Effector memory CD4-positive, alpha-beta T cell (primary cell): ENCODE results near the gene PTPRN2.
"Not testable (repeated sequence)": the region's sequence is repeated elsewhere in the genome, so short reads cannot be mapped to it uniquely, and the experiment has no call there.

Source experiments
- DNase-seq, 3 donors: peaks; one replicate each; pipeline ENCODE4 v3.0.0-alpha.2; 2020
- H3K27ac ChIP-seq: 2 replicates; pipeline ENCODE4 v1.7.0; 2013; ENCODE audit warnings: mild to moderate bottlenecking, low read length, moderate library complexity; ENCODE audit not compliant: insufficient read depth, poor library complexity, severe bottlenecking
- H3K27me3 ChIP-seq: replicated peaks from 2 replicates; pipeline ENCODE4 v1.7.0; 2013; ENCODE audit warnings: mild to moderate bottlenecking, low read length; ENCODE audit not compliant: insufficient read depth, control insufficient read depth, poor library complexity, severe bottlenecking
- H3K36me3 ChIP-seq: 2 replicates; pipeline ENCODE4 v1.7.0; 2013; ENCODE audit warnings: mild to moderate bottlenecking, low read length, moderate library complexity; ENCODE audit not compliant: control insufficient read depth, insufficient read depth
- H3K4me1 ChIP-seq: 2 replicates; pipeline ENCODE4 v1.7.0; 2013; ENCODE audit warnings: low read length, mild to moderate bottlenecking; ENCODE audit not compliant: control insufficient read depth, insufficient read depth, poor library complexity, severe bottlenecking
- H3K4me3 ChIP-seq: 2 replicates; pipeline ENCODE4 v1.7.0; 2013; ENCODE audit warnings: low read length, low read depth, mild to moderate bottlenecking; ENCODE audit not compliant: insufficient read depth, poor library complexity, severe bottlenecking
- H3K9me3 ChIP-seq: 2 replicates; pipeline ENCODE4 v1.7.0; 2013; ENCODE audit warnings: mild to moderate bottlenecking, low read length, moderate library complexity; ENCODE audit not compliant: control insufficient read depth

PTPRN2 gene

GRCh38 chr7:157903710-157904109 is 683.9 kb downstream of the PTPRN2 start:
- Histone ChIP-seq H3K27me3 (no peaks in the 10 kb centered on the region), H3K9me3 (no peaks in the 10 kb centered on the region), H3K4me3 (no peak overlapping the region), H3K36me3 (no peaks in the 10 kb centered on the region), H3K4me1 (peaks cover 3% of the 10 kb centered on the region), H3K27ac (no peak overlapping the region)
- DNase-seq, result no peak

- Histone ChIP-seq H3K27ac (no peak overlapping the region), H3K36me3 (no peaks in the 10 kb centered on the region), H3K4me1 (peaks cover 3% of the 10 kb centered on the region), H3K4me3 (no peak overlapping the region), H3K27me3 (no peaks in the 10 kb centered on the region), H3K9me3 (no peaks in the 10 kb centered on the region)
- DNase-seq, result no peak
Observed at GRCh38 chr7:157903296-157903695, 684.3 kb downstream of the PTPRN2 start.

- not testable (repeated sequence) for H3K36me3 ChIP-seq, H3K4me1 ChIP-seq, H3K27me3 ChIP-seq, H3K9me3 ChIP-seq, H3K4me3 ChIP-seq, DNase-seq, H3K27ac ChIP-seq
Observed at GRCh38 chr7:157901816-157902610, 685.6 kb downstream of the PTPRN2 start.

GRCh38 chr7:157901166-157901565 is 686.5 kb downstream of the PTPRN2 start:
- DNase-seq, result no peak
- Histone ChIP-seq H3K4me1 (peaks cover 3% of the 10 kb centered on the region), H3K27ac (no peak overlapping the region), H3K27me3 (no peaks in the 10 kb centered on the region), H3K9me3 (no peaks in the 10 kb centered on the region), H3K4me3 (no peak overlapping the region), H3K36me3 (no peaks in the 10 kb centered on the region)

GRCh38 chr7:157900556-157900955 is 687.1 kb downstream of the PTPRN2 start:
- no peaks in the 10 kb centered on the region for H3K36me3 ChIP-seq
- no peak for DNase-seq
- no peaks in the 10 kb centered on the region for H3K27me3 ChIP-seq
- no peak overlapping the region for H3K4me3 ChIP-seq
- no peaks in the 10 kb centered on the region for H3K9me3 ChIP-seq
- no peak overlapping the region for H3K27ac ChIP-seq
- no peaks in the 10 kb centered on the region for H3K4me1 ChIP-seq

- Histone ChIP-seq H3K4me1 (no peaks in the 10 kb centered on the region), H3K36me3 (no peaks in the 10 kb centered on the region), H3K4me3 (no peak overlapping the region), H3K27me3 (no peaks in the 10 kb centered on the region), H3K9me3 (no peaks in the 10 kb centered on the region), H3K27ac (no peak overlapping the region)
- DNase-seq, result no peak
Observed at GRCh38 chr7:157900011-157900410, 687.6 kb downstream of the PTPRN2 start.

- no peaks in the 10 kb centered on the region for H3K9me3 ChIP-seq
- no peaks in the 10 kb centered on the region for H3K4me1 ChIP-seq
Observed at GRCh38 chr7:157898802-157899505, 688.7 kb downstream of the PTPRN2 start.

GRCh38 chr7:157898261-157898660 is 689.4 kb downstream of the PTPRN2 start:
- no peak overlapping the region for H3K4me3 ChIP-seq
- no peaks in the 10 kb centered on the region for H3K9me3 ChIP-seq
- H3K4me1 ChIP-seq, result no peaks in the 10 kb centered on the region
- H3K27me3 ChIP-seq, result no peaks in the 10 kb centered on the region
- no peaks in the 10 kb centered on the region for H3K36me3 ChIP-seq
- DNase-seq, result no peak
- no peak overlapping the region for H3K27ac ChIP-seq

More at GRCh38 chr7:157898802-157899505, 688.7 kb downstream of the PTPRN2 start:
- Histone ChIP-seq H3K27ac (no peak overlapping the region), H3K4me3 (no peak overlapping the region), H3K27me3 (no peaks in the 10 kb centered on the region), H3K36me3 (no peaks in the 10 kb centered on the region)
- DNase-seq, result no peak

- H3K27me3 ChIP-seq, result no peaks in the 10 kb centered on the region
- no peaks in the 10 kb centered on the region for H3K4me1 ChIP-seq
- no peak for DNase-seq
- no peak overlapping the region for H3K27ac ChIP-seq
- no peaks in the 10 kb centered on the region for H3K9me3 ChIP-seq
- no peaks in the 10 kb centered on the region for H3K36me3 ChIP-seq
- no peak overlapping the region for H3K4me3 ChIP-seq
Observed at GRCh38 chr7:157897681-157898080, 689.9 kb downstream of the PTPRN2 start.
